ENCODE results near the gene VEGFC.

The VEGFC gene

DNA sequence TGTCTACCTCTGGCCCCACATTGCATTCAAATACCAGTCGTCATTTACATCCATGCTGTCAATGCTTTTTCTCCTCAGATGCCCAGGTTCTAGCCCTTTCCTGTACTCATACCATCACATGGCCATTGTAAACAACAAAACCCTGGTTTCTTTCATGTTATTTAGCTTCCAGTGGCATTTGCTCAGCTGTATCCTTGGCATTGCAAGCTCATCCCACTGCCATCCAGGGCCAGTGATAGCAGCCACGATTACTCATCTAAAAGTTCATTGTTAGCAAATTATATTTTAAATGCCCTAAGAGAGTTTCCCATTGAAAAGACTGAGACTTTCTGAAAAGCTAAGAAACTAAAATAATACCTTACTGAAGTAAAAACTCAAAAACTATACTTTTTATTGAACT, 34.0 kb downstream of the VEGFC start:
- DNase-seq: no peak

DNA sequence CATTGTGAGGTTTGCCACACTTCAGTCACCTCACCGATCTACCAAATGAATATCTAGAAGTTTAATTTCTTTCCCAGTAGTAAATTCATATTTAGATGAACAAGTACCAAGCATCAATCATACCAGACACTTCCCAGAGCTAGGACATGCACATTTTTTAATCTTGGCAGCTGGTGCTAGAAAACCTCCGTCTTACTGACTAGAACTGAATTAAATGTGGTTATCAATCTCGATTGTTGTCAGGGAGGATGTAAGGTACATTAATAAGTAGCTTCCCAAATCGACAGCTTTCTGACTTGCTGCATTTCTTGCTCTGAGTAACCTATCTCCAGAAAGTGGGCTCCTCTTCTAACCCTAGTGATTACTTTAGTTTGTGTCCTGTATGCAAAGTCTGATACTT, 34.4 kb downstream of the VEGFC start:
- DNase-seq: no peak

DNA sequence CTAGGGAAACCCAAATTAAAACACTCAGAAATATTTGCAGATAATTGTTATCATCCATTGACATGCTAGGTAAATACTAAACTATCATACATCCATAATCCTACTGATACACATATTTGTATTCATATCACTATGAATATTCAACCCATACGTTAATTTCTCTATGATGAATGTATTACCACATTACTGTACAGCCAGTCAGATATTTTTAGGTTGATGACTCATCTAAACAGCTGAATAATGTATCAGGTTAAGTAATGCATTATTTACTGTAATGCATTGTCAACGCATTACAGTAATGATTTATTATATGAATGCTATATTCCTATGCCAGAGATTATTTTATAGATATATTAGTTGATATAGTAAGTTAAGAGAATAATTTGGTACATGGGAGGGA, 37.1 kb downstream of the VEGFC start:
- no peak for DNase-seq

DNA sequence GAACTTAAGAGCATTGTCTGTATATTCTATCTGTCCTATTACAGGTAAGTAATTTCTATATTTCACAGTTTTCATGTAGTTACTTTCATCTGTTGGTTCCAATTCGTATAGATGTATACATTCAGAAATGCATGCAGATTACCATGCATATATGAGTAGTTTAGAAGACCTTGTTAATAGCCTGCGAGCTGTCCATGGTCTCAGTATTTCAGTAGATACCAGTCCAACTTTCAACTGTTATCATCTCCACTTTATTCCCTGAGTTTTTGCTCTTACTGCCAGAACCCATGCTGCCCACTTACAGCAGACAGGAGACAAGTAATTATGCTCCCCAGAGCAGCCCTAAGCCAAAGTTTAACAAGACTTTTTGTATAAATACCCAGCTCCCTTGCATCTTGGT, 37.7 kb downstream of the VEGFC start:
- no peak for DNase-seq

DNA sequence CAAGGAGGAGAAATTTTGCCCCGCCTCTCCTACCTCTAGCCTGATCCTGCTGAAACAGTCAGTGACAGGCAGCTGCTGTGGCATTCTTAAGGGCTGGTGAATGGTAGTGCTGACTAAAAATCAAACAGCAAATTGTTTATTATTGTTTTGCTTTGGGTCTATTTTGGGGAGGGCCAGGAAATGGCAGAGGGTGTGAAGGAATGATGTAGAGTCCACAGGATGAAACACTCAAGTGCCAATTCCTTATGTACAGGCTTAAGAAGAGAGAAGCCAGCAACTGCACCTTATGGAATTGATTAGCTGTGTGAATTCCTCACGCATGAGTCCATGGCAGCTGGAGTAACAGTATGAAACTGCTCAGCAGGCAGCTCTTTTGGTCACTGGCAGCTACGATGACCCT, 39.7 kb downstream of the VEGFC start:
- no peak for DNase-seq

DNA sequence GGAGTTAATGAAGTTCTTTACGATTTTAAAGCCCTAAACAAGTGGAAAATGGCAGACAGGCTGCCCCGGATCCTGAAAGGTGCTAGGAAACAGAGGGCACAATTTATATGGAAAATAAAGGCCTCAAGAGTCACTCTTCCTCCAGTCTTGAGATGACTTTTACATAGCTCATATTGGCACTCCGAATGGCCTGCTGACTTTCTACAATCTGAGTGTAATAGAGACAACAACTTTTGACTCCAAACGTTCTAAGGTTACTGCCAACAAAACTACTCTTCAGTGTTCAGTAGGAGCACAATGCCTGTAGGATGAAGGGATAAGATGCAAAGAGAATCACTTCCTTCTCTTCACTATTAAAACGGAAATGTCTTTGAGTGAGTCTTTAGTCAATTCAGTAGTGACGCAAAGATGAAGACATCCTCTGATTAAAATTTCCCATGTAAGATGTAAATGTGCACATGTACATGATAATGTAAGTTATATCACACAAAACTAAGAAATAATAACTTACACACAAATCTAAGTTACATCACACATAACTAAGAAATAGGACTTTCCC, 40.5 kb downstream of the VEGFC start:
- DNase-seq: no peak

DNA sequence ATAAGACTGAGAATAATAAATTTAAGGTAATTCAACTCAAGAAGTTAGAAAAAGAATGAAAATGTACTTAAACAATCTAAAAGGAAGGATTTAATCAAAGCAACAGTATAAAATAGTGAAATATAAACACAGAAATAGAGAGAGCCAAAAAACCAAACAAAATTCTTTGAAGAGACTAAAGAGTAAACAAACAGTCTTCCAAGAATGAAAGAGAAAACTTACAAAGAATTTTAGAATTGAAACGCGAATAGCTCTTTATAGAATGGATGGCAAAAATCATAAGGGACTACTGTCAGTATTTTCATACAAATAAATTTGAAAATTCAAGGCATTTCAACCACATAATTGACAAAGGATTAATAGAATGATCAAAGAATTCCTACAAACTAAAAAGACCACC, 41.7 kb downstream of the VEGFC start:
- no peak for DNase-seq

DNA sequence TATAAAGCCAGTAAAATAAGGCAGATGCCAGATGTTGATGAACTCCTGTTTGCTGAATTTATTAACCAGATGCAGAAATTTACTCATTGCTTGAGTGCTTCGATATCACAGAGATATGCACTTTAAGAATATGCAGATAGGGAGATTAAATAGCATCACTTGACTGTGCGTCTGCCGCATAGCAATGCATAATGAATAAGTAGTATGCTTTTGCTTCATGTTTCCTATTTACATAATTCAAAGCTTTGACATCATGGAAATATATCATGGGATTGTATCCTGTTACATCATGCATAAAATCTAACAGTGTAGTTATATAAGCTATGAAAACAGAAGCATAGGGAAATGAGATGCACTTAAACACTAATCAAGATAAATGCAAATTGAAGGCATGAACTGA, 45.9 kb downstream of the VEGFC start:
- DNase-seq: no peak

DNA sequence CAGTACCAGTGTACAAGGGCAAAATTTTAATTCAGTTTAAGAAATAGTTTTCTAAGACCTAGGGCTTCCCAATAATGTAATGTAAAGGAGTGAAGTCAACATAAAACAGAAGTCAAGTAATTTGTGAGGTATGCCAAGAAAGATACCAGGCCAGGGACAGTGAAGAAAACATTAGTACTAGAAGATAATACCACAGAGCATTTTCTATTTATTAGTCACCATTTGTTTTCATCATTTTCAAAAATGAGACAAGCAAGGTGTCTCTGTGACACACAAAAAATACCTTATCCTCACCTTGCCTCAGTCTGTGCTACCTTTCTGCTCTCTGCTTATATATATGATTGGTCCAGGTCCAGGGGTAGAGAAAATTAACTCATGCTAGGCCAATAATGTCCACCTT, 46.8 kb downstream of the VEGFC start:
- DNase-seq: no peak

DNA sequence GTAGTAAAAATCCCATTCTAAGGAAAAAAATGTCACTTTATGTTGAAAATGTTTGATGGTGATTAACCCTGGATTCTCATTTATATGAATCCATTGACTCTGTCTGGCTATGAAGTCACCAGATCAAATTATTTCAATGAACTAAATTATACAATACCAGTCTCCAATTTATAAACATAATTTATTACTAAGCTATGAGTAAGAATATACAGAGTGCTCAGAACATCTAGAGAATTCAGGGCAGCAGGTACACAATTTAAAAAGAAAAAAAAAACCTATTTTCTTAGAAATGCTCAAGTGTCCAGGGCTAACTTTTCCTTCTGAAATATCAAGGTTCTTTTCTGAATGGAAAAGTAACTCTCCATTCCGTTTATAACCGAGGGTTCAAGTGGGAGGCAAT, 48.6 kb downstream of the VEGFC start:
- DNase-seq: no peak

DNA sequence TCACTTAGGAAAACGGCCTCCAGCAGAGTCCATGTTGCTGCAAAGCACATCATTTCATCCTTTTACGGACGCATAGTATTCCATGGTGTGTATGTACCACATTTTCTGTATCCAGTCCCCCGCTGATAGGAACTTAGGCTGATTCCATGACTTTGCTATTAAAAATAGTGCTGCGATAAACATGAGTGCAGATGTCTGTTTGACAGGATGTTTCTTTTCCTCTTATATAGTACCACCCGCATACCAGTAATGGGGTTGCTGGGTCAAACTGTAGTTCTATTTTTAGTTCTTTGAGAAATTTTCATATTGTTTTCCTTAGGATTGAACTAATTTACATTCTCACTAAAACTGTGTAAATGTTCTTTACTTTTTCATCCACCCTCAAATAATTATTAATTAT, 50.5 kb downstream of the VEGFC start:
- no peak for DNase-seq

DNA sequence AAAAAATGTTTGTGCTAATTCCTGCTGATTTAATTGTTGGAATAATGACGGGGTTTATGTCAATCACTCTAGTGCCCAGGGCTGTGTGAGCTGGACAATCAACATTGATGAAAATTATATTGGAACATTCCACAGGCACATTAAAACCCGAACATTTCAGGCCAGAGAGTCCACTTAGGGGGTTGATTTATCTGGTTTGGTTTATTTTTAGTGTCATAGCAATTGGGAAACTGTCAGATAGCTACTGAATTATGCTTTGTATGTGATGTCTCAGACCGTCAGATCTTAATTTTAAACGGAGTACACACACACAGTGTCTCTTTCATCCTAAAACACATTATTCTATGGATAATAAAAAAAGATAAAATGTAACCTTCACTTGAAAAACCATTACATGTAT, 51.5 kb downstream of the VEGFC start:
- no peak for DNase-seq

DNA sequence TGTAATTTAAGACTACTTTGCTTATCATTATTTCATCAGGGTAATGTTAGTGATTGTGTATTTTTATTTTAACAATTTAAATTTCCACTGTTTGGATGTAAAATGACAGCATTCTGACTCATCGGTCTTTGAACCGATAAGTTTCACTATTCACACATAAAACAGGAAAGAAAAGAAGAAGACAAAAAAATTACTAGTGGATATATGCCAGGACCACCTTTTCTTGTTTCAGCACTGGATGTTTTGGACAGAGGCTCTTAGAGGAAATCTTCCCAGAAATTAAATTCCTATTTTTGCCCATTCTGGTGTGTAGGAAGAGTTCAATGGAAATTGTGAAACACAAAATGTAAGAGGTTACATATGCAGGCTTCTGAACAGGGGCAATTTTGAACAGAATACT, 57.4 kb downstream of the VEGFC start:
- DNase-seq: no peak

DNA sequence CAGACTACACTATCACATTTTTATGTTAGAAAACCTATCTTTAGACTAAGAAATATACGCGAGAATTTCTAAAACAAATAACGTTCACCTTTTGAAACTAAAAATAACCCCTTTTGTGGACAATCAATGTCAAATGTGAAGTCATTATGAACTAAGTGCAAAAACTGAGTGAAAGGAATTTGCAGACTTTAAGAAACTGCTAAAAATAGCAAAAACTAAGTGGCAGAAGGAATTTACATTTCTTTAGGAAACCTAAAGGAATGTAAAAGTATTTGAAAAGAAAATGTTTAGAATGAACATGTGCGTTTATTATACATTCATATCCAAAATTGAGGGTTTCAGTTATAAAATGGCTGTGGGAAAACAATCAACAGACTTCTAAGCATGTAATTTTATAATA, 58.3 kb downstream of the VEGFC start:
- no peak for DNase-seq

DNA sequence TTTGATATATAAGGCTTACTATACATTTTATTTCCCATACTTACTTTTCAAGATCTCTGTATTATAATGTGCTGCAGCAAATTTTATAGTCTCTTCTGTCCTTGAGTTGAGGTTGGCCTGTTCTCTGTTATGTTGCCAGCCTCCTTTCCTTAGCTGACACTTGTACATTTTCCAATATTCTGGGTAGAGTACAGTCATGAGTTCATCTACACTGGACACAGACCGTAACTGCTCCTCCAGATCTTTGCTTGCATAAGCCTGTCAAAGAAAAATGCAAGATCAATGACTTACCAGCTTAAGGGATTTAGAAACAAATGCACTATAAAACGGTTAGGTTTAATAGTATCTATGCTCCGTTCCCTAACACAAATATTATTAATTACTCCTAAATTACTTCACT, 63.2 kb downstream of the VEGFC start:
- DNase-seq: no peak

DNA sequence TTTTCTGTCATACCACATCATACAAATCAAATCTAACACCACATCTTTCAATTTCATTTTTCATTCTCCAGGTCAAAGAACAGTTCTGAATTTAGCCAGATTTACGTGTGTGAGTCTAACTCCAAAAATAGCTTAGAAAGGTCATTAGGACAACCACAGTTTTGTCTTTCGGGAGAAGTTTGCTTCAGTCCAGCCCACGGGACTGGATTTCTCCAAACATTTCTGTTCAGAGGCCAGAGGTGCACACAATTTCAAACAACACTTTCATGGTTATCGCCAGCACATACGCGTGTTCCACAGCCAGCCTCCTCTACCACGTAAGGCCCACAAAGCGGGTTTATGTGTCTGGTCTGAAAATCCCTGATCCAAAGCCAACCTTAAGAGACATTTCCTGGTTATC, 65.9 kb downstream of the VEGFC start:
- DNase-seq: no peak

DNA sequence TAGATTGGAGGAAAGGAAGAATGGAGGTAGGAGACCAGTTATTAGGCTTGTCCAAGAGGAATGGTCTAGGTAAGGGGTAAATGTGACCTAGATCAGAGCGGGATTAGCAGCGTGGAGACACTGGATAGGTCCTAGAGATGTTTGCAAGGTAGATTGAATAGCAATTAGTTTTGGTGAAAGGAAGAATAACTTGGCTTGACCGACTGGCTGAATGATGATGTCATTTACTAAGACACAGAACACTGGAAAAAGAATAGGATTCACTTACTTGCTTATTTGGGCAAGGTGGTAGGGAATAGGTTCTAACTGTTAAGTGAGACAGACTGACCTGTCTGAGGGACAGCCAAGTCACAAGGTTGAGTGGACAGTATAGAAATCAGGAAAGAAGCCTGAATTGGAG, 71.3 kb downstream of the VEGFC start:
- DNase-seq: no peak

DNA sequence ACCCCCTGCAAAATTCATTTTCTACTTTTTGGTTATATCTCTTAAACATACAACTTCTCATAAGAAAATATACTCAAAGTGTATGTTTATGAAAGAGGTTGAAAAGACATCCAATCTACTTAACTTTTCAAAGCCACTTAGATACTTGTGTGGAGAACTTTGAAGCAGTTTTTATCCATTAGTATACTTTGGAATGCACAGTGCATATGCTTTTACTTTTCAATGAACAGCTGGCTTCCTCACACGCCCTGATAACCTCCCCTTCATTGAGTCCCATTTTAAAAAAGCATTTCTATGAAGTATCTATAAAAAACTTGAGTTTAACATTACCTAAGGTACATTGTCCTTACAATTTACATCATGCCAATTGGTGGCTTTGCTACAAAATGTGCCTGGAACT, 73.8 kb downstream of the VEGFC start:
- no peak for DNase-seq

DNA sequence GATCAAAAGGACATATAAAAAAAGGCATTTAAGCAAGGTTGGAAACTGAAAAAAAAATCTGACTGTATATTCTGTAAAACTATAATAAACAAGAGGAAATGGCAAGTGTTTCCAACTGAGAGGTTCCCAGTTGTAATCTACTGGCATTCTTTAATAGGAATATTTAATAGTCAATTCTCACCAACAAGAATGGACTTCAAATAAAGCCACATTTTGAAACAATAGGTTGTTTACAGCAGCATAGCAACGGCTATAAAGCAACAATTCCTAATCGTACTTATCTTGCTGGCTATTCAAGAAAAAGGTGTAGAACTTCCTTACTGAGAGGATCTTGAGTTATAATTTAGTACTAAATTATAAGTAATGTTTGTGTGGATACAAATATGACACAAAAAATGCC, 75.5 kb downstream of the VEGFC start:
- DNase-seq: no peak

DNA sequence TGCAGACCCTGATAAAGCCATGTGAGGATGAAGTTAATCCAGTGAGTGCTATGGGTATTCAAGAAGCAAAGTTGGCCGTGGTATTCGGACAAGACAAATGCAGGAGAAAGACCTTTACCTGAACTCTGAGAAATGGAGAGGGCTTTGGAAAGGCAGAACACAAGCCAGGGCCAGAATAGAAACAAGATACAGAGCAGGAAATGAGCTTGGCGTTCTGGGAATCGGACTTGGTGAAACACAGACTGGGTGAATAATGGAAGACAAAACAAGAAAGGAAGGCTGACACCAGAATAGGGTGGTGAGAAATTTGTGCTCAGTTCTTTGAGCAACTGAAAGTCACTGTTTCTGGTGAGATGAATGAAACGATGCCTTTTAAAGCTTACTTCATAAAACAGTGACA, 83.3 kb downstream of the VEGFC start:
- DNase-seq: no peak

DNA sequence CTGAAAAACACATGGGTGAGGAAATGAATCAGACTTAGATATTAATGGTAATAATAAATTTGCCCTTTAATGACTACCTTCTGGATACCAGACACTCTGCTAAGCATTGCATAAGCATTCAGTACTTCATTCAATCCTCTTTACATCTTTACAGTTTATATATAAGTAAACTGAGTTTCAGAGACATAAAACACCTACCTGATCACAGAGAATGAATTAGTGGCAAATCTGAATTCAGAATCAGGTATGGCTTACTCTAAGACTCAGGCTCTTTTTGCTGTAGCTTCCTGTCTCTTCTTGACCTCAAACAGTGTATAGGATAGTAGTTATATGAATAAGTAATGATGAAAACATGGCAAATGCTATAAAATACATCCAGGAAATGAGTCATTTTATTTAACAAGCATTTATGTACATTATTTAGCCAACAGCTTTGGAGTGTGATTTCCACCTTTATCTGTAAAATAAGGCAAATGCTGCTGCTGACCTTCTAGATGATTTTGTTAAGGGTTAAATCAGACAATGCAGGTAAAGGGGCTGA, 83.9 kb downstream of the VEGFC start:
- no peak for DNase-seq

DNA sequence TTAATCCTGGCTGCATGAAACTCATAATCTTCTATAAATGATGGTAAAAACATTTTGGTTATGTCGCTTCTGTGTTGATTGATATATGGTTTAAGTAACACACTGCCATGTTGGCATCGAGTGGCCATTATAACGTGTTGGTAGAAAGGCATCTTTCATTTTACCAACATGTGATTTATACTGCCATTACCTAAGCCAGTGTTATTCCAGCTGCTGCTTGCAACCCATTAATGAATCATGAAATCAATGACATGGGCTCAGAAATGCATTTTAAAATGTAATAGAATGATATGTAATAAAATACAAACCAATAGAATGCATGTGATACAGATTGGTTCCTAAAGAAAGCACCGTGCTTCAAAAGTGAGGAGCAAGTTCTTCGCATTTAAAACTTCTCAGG, 102.0 kb downstream of the VEGFC start:
- DNase-seq: no peak

DNA sequence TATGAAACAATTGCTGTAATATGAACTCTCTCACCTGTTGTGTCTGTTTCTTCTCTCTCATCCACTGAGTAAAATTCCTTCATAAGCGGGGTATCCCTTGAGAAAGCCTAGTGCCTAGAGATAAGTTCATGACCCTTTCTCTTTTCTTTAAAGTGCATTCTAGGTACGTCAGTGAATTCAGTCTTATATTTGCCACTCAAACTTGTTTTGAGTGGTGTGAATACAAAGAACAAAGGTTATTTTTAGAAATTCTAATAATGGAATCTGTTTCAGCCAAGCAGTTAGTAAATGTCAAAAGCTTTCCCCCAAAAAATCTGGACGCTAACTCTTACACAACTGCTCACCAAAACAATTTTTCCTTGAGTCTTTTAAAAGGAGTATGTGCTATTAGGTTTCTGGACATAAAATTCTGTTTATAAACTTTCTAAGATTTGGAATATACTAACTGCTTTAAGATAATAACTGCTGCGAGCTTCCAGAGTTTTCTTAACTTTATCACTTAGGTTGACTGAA, 112.0 kb downstream of the VEGFC start:
- no peak for DNase-seq

DNA sequence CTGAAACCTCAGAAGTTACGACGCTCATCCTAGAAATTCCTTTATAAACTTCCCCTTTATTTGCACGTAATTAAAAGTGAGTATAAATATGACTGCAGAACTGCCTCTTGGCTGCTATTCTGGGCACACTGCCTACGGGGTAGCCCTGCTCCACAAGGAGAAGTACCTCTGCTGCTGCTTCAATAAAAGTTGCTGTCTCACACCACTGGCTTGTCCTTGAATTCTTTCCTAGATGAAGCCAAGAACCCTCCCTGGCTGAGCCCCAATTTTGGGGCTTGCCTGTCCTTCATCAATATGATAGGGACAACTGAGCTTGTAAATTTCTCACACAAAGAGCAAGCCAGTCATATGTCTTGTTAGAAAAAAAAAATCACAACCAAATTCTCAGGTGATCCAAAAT, 115.8 kb downstream of the VEGFC start:
- no peak for DNase-seq

DNA sequence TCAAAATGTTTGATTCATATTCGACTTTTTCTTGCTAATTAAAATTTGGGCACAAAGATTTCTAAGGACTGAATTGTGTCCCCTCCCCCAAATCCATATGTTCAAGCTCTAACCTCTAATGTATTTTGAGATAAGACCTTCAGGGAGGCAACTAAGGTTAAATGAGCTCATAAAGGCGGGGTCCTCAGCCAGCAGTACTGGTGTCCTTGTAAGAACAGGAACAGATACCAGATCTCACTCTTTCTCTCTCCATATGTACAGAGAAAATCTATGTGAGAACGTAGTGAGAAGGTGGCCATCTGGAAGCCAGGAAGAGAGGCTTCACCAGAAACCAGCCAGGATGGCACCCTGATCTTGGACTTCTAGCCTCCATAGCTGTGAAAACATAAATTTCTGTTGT, 116.9 kb downstream of the VEGFC start:
- no peak for DNase-seq

DNA sequence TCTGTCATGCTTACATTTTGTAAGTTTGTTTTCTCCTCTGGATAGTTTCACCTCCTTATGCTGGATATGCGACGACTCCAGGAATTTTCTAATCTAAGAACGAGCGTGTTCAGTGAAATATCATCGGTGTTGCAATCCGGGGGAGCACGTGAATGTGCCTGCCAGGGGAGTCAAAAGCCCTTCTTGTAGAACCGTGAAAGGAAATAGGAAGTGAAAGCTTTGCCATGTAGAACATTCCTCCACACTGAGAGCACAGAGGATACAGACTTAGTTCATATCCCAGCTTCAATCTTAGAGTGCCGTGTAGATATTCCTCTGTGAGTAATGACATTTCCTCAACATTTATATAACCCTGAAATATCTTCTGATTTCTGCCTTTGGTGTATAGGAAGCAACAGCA, 121.2 kb downstream of the VEGFC start:
- no peak for DNase-seq
